ENCODE data around the gene LRRC4C.

LRRC4C gene

GRCh38 chr11:40099426-40100161 is 1359.9 kb downstream of the LRRC4C start:
- DNase-seq (ENCODE audit: low spot score), result no peak

GRCh38 chr11:40095446-40095845 is 1364.0 kb downstream of the LRRC4C start:
- DNase-seq (ENCODE audit: low spot score), result no peak

GRCh38 chr11:40094954-40095353 is 1364.5 kb downstream of the LRRC4C start:
- DNase-seq (ENCODE audit: low spot score), result no peak

GRCh38 chr11:40080434-40080833 is 1379.0 kb downstream of the LRRC4C start:
- DNase-seq (ENCODE audit: low spot score), result no peak

Data from HuH-7.5 (cell line).